GM19372 (cell line): ENCODE data around the gene UCK2.

Experiments used
- ATAC-seq: cut with Tn5 transposase; IDR thresholded peaks from one replicate; pipeline ENCODE4 v1.9.1; 2021; ENCODE audit warnings: mild to moderate bottlenecking, low read depth, moderate library complexity; ENCODE audit not compliant: unreplicated experiment

The UCK2 gene

DNA sequence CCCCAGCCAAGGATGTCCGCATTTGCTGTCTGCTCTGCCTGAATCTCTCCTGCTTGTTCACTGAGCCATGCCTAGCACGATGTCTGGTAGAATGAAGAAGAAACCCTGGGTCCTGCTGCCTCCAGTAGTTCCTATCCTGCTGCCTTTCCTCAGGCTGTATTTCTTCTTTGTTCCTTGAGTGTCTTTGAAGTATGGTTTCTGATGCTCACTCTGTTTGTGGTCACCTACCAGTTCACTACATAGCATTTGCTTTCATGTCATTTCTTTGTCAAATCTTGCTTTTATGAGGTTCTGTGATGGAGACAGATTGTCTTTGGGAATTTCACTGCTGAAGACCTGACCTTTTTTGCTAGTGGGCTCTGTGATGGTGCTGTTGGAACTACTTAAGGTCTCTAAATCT, 5.9 kb downstream of the UCK2 start:
- no peak for ATAC-seq

DNA sequence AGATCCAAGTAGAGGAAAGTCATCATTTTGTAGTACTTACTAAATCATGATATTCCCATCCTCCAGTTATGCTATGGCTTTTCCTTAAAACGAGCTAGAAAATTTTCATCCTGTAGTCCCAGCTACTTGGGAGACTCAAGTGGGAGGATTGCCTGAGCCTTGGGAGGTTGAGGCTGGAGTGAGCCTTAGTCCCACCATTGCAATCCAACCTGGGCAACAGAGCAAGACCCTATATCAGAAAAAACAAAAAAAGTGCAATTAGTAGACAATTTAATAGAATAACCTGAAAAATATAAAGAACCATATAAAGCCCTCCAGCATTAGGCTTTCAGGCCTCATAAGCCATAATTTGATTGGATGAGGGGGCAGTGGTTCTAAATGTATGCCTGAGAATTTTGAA, 6.8 kb downstream of the UCK2 start:
- no peak for ATAC-seq

DNA sequence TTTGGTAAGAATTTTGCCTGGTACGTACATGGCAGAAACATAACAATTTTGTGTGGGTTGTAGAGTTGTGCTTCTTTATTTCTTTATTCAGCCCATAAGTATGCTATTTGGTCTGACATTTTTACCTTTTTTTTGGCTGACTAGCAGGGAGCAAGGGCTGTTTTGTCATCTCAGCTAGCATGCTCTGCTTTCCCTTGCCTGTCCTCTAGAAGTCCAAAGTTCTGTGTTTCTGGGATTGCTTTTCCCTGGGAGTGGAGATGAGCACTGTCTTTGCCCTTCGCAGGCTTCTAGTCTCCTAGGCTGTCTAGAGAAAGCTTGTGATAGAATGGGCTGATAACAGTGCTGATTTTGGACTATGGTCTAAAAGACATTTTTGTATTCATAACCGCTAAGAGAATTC, 7.5 kb downstream of the UCK2 start:
- no peak for ATAC-seq

DNA sequence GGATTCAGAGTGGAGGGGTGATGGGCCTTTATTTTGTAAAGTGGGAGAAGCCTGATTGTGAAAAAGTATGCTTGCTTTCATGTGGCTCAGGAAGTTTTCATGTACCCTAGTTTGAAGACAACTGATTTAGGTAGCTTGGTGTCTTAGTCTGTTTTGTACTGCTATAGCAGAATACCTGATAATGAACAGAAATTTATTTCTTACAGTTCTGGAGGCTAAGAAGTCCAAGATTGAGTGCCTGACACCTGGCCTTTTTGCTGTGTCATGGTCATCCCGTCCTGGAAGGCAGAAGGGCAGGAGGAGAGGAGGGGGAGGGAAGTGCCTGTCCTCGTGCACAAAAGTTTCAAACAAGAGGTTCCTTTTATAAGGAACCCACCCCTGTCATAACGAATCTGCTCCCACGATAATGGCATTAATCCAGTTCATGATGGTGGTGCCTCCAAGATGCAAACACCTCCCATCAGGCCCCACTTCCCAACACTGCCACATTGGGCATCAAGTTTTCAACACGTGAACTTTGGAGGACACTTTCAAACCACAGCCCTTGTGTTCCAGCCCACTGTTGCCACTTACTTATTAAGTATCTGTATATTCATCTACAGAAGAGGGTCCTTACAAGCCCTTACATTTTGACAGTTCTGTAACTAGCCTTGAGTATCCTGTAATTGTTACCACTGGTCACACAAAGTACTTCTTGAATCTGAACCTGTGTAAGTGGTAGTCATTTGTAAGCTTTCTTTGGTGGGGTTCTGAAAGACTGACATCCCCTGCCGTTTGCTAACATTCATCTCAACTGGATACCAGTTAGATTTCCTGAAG, 9.5 kb downstream of the UCK2 start:
- no peak for ATAC-seq

DNA sequence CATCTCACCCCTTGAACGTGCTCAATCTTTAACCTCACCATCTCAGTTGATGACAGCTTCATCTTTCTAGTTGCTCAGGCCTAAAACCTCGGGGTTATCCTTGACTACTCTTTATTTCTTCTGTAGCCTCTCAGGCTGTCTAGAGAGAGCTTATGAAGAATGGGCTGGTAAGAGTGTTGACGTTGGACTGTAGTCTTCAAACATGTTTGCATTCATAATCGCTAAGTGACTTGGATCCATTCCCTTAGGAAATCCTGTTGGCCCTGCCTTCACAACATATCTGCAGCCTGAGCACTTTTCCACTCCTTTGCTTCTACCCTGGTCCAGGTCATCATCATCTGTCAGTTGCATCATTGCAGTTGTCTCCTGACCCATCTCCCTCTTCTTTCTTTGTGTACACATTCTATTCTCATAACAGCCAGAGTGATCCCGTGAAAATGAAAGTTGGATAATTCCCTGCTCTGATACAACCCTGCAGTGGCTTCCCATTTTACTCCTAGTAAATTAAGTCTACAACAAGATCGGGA, 10.5 kb downstream of the UCK2 start:
- ATAC-seq = no peak

DNA sequence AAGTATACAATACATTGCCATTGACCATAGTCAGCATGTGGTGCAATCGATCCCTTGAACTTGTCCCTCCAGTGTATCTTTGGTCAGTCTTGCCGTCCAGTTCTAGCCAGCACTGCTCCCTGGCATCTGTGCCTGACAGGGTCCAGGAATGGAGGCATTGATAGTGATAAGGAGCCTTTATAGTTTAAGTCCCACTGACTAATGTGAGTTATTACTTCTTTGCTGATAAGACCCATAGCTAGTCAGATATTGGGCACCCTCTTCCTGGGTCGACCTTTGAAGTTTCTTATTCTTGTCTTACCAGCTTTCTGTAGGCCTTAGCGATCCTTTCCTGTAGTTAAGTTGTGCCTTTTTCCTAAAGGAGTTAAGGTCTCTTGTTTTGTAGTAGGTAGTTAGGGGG, 13.0 kb downstream of the UCK2 start:
- no peak for ATAC-seq

DNA sequence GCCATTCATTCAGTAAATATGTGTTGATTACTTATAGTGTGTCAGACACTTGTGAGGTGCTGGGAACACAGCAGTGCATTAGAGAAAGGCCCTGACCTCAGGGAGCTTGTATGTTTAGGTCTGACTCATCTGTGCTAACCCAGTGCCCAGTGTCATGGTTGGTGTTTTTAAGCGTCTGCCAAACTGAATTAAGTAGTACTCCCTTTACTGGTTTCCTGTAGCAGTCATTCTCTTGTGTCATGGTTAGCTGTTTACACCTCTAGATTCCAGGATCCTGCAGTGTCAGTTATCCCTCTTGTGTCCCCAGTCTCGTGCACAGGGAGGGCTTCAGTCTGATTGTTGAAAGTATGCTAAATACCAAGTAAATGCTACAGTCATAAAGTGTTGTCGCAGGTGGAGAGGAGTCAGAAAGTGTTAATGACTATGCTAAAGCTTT, 14.2 kb downstream of the UCK2 start:
- no peak for ATAC-seq

DNA sequence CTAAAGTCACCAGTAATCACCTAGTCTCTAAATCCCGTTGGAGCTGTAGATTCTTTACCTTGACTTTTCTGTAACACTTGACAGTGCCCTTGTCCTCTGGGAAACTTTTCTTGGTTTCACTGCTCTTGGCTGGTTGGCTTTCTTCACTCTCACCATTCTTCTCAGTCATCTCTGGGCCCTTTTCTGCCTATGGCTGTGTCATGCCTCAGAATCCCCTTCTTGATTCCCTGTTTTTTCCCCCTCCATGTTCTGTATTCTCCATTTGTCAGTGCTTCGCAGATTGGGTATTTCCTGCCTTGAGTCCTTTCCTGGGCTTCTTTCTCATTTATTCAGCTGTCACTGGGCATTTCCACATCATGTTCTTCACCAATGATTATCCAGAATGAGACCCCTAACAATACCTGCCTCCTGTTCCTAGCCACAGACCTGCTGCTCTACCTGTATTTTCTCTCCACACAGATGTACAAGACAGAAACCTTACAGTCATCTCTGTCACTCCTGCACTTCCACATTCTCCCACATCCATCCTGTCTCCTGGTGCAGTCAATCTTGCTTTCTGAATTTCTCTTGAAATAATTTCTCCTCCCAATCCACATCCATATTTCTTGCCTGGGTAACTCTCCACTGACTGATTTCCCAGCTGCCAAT, 14.7 kb downstream of the UCK2 start:
- no peak for ATAC-seq

DNA sequence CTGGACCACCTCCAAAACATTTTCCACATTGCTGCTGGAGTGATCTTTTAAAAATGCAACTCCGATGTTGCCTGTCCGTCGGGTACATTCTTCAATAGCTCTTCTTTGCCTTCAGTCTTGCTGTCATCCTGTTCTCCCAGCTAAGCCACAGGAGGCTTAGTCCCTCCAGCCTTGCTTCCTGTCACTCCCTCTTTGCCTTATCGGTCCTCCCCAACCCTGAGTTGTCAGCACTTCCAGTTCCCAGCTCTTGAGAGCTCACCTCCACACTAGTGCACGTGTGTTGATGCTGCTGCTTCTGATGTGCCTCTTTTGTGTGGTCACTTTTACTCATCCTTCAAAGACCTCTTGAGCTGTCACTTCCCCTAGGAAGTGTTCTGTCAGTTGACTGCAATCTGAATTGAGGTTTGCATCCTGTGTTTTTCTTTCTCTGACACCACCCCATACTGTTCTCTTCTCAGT, 15.3 kb downstream of the UCK2 start:
- peak; percentile 44 for ATAC-seq

DNA sequence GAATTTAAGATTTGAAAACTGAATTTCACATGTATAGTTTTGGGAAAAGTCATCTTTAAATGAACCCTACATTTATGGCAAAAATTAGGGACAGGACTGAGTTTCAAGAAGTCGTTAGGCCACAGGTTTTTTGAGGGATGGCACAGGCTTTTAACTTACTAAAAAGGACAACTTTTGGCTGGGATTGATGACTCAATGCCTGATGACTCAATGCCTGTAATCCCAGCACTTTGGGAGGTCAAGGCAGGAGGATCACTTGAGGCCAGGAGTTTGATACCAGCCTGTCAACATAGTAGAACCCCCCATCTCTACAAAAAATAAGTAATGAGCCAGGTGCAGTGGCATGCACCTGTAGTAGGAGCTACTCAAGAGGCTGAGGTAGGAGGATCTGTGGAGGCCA, 15.9 kb downstream of the UCK2 start:
- no peak for ATAC-seq

DNA sequence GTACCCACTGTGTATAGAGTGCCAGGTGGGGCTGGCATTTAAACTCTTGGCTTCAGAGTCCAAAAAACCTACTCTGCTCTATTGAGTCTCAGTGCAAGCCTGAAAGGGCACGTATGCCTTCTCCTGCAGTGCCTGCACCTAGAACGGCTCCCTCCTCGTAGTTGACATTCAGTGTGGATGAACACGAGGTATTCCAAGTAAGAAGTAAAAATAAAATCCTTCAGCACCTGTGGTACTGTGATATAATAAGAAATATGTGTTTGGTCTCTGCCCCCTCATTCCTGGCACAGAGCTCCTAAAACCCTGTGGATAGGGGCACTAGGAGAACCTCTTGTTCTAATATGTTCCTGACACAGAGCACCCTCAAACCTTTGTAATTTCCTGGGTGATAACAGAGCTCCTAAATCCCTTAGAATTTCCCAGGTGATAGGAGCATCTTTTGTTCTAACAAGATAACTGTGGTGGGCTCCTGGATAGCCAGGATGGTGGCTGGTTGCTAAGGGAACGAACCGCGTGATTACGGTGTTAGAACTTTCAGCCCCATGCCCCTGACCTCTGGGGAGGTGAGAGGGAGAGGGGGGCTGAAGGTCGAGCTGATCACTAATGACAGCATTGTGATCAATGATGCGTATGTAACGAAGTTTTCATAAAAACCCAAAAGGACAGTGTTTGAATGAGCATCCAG, 16.8 kb downstream of the UCK2 start:
- ATAC-seq = no peak

DNA sequence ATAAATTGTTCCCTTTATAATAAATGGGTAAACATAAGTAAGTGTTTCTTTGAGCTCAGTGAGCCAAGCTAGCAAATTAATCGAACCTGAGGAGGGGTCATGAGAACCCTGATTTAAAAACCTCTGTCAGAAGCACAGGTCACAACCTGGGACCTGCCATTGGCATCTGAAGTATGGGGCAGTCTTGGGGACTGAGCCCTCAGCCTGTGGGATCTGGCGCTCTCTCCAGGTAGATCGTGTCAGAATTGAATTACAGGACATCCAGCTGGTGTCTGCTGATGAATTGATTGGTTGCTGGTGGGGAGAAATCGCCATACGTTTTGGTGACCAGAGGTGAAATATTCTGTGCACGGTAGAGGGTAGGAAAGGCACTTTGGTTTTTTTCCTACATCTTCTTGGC, 17.5 kb downstream of the UCK2 start:
- no peak for ATAC-seq

DNA sequence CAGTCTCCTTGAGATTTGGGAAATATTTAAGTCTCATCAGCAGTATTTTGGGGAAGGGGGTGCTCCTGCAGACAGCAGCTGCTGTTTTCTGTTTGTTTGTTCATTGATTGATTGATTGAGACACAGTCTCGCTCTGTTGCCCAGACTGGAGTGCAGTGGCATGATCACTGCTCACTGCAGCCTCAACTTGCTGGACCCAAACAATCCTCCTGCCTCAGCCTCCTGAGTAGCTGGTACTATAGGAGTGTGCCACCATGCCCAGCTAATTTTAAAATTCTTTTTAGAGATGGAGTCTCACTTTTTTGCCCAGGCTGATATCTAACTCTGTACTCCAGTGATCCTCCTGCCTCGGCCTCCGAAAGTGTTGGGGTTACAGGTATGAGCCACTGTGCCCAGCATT, 18.2 kb downstream of the UCK2 start:
- no peak for ATAC-seq

DNA sequence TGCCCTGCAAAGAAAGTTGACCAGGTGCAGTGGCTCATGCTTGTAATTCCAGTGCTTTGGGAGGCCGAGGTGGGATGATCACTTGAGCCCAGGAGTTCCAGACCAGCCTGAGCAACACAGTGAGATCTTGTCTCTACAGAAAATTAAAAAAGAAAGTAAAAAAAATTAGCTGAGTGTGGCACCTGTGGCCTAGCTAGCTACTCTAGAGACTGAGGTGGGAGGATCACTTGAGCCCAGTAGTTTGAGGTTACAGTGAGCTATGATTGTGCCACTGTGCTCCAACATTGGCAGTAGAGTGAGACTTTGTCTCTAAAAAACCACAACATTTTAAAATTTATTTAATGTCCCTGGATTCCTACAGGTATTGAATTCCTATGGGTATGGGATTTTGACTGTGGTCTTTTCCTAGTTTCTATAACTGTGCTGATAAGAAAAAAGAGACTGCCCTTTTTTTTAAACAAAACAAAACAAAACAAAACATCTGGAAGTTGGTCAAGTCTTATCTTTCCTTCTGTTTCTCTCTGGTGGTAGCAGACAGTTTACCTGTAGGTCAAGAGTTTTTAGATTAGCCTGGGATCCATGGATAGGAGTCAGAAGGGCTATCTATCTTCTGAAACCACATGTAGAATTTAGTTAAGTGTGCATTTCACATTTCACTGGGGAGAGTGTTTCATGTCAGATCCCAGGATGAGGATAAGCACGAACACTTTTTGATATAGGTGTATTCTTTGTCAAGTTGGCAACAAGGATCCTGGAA, 18.8 kb downstream of the UCK2 start:
- peak; percentile 41 for ATAC-seq

DNA sequence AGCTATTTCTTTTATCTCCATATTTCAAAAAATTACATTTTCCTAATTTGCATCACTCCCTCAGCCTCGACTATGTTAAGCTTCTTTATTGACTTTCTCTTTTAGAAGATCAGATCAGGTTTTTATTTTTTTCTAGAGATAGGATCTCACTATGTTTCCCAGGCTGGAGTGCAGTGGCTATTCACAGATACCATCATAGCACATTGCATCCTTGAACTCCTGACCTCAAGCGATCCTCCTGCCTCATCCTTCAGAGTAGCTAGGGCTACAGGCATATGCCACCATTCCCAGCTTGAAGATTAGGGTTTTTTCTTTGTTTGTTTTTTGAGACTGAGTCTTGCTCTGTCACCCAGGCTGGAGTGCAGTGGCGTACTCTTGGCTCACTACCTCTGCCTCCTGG, 20.1 kb downstream of the UCK2 start:
- ATAC-seq = no peak

DNA sequence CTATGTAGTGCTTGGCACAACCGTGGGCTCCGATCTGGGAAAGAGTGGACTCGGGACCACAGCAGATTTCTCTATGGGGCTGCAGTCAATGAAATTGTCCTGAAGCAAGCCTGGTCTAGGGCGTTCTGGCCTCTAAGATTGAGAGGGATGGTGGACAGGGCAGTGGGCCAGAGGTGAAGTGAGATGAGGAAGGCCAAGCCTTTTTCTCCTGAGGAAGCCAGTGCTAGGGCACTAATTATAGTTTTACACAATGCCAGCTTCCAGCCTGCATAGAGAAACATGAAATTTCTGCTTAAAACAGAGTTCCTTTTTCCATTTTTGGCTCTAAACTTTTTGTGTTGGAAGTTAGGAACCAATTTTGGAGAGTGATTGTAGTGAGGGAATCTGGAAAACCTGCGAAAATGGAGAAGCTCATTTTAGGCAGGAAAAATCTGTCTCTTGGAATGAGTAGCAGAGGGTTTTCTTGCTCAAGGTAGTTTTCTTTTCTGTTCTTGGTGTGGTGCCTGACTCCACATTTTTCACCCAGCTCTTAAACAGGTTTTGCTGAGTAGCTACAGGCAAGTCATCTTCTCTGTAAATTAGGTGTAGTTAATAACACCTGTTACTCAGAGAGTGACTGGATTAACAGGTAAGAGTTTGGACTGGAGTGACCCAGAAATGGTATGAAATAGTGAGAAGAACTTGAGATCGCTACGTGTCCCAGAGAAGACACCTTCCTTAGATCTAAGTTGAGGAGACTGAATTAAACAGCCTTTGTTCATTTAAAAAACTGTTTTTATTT, 22.1 kb downstream of the UCK2 start:
- no peak for ATAC-seq

DNA sequence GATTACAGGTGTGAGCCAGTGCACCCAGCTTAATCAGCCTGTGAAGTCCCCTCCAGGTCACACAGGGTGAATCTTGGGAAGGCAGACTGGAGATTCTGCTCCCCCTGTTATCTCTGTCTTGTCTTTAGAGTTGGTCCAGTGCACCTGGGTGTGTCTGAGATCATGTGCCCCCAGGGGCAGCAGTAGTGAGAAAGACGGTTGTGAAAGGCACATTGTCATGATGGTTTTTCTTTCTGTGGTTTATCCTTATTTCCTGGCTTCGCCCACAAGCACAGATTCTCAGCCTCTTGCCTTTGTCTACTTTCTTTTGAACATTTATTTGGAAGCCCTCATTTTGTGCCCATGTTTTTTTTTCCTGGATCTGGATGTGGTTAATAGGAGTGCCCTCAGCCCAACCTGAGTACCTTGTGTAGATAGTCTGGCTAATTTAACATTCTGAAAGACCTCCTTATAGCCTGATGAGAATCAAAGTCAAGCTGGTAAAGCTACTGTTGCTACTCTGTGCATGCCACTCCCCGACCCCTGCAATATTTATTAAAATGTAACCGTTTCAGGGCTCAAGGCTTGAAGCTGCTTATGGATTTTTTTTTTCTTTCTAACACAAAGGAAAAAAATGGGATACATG, 23.7 kb downstream of the UCK2 start:
- peak; percentile 51 for ATAC-seq

DNA sequence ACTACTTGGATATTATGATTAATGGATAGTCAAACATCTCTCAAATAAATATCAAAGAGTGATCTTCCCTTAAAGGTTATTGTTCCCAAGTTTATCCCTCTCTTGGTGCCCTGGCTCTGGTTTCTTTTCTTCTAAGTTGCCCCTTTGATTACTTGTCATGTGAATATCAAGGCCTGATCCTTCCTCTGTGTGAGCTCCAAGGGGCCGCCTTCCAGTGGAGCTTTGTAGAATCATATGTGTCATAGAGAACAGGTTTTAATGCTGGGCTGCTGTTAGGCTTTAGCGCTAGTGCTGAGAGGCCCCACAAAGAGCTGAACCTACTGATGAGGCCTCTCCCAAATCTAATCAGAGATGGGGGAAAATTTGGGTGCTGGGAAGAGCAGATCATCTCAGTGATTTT, 25.5 kb downstream of the UCK2 start:
- ATAC-seq = no peak

DNA sequence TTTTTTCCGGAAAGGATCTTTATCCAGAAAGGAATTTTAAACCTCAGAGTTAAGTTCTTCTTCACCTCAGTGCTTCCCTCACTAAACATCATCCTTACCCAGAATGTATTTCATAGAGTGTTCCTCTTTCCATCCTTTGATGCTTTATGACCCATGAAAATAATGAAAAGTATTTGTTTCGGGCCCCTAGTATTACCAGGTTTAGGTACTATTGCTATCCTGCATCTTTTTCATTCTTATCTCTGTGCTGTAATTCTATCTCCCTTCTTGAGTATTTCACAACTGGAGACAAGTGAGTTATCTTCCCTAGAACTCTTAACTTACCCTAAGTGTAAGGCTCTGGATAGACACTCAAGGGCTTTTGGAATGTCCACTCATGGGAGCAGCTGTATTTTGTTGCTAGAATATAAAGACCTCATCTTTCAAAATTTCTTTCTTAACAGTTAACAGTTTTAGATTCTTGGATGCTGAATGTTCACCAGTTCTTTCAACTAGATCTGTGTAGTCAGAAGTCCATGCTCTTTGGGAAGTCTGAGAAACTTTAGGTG, 26.2 kb downstream of the UCK2 start:
- no peak for ATAC-seq
